Vagina (tissue), 2 donors: Measurements from ENCODE around the gene PDHA2.

ENCODE experiments used
- CTCF ChIP-seq, 3 experiments: fragments of 450-650 bp in 2 of 3; fragments of 200-600 bp in 1 of 3; sonication (generic) in 1 of 3; IDR thresholded peaks; one replicate each; pipeline ENCODE4 v1.5.1; 2017 to 2019; ENCODE audit warnings: antibody characterized with exemption in 3 of 3, mild to moderate bottlenecking in 2 of 3, moderate library complexity in 2 of 3
- POLR2A ChIP-seq, 2 donors: fragments of 450-650 bp; IDR thresholded peaks; one replicate each; pipeline ENCODE4 v1.6.1; 2017; ENCODE audit warnings: antibody characterized with exemption in 2 of 2, mild to moderate bottlenecking in 2 of 2, moderate library complexity in 2 of 2

GRCh38 chr4:95830651-95831050 lies 9.2 kb upstream of the PDHA2 start:
- TF ChIP-seq CTCF (IDR thresholded peaks at IDR 0.05), result no peak
- no peak for TF ChIP-seq POLR2A (IDR thresholded peaks at IDR 0.05)
